ENCODE results near the gene GLTPD2.
A peak's percentile ranks its signal among the peaks of the same experiment; 100 is the strongest.

Gene GLTPD2

DNA sequence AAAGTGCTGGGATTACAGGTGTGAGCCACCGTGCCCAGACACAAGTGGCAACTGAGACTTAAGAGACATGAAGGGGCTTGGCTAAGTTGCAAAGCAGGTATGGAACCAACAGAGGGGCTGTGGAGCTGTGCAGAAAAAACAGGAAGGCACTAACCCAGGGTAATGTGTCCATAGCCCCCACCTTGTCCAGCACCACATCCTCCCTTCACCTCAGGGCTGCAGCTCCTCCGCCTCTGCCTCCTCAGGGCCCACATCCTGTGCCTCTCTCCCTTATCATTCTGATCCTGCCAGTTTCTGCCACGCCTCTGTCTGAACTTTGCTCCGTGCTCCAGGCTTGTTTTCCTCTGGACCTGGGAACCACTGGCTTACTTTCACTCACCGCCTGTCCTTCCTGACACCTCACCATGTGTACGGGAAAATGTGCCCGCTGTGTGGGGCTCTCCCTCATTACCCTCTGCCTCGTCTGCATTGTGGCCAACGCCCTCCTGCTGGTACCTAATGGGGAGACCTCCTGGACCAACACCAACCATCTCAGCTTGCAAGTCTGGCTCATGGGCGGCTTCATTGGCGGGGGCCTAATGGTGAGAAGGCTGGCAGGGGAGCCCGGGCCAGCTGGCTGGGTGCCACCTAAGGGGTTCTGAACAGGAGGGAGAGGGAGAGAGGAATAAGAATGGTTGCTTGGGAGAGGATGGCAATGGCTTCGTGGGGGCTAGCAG is 17.1 kb upstream of the GLTPD2 start, which contains the start of gene TM4SF5:
Gene TM4SF5, plus strand, starts transcription at position 368 of the 716 bp plus-strand sequence. Its CDS starts 37 bp downstream, at position 405.
- peak; percentile 42 for DNase-seq (ENCODE audit: low spot score)

DNA sequence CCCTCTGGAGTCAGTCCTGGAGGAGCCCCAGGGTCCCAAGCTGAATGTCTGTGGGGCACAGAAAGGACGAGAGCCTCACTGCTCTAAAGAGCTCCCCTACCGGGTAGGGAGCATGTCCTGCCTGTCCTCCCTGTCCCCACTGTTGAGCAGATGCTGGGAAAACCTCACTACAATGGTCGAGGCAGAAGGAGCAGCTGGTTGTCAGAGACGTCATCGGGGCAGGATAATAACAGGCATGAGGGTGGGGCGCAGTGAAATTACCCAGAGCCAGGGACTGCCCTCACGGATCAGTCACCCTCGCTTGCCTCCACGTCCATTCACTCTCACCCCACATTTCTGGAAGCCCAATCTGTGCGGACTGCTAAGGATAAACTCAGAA is 16.5 kb upstream of the GLTPD2 start:
- no peak for DNase-seq (ENCODE audit: low spot score)

DNA sequence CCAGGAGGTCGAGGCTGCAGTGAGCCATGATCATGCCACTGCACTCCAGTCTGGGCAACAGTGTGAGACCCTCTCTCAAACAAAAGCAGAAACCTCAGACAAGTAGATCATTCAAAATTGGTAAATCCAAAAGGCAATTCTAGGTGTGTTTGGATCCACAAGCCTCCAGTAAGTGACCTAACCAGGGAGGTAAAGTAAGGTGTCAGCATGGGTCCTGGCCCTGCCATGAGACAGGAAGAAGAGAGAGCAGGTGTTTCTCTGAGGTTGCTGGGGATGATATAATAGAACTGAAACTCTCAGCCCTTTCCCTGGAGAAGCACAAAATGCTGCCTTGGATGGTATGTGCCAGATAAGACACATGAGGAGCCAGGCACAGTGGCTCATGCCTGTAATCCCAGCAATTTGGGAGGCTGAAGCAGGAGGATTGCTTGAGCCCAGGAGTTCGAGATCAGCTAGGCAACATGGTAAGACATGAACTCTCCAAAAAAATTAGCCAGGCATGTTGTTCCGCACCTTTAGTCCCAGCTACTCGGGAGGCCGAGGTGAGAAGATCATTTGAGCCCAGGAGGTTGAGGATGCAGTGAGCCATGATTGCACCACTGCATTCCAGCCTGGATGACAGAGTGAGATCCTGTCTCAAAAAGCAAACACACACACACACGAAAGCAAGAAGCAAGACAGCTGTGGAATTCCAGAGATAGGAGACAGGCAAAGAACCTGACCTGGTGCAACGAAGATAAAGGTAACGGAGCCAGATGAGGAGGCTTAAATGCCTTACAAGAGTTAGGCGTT is 10.6 kb upstream of the GLTPD2 start:
- peak; percentile 60 for DNase-seq (ENCODE audit: low spot score)

DNA sequence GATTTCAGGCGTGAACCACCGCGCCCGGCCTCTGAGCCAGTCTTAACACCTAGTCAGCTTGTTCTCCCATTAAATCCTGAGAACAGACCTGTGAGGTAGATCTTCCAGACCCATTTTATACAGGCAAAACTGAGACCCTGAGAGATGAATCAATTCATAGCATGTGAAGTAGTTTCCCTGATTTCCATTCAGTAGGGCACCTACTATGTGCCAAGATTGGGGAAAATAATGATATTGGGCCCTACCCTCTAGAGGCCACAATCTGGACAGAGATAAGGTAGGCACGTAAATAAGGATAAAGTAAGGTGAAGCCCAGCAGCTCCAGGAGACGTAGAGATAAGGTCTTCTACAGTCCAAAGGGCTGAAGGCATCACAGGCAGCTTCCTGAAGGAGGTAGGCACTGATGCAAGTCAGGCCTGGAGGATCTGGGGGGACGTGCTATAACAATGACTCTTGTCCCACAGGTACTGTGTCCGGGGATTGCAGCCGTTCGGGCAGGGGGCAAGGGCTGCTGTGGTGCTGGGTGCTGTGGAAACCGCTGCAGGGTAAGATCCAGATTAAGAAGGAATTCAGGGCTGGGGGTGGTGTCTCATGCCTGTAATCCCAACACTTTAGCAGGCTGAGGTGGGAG is 8.3 kb upstream of the GLTPD2 start:
- no peak for DNase-seq (ENCODE audit: low spot score)

DNA sequence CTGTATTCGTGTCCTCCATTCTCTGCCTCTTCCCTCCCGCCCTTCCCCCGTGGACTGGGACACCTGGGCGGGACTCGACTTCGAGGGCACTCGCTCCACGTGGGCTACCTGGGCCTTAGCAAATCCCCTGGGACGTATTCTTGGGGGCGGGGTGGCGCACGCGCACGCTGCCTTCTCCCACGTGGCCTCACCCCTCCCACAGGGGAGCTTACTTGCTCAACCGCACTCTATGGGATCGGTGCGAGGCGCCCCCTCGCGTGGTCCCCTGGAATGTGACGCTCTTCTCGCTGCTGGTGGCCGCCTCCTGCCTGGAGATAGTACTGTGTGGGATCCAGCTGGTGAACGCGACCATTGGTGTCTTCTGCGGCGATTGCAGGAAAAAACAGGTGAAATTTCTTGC is 6.1 kb upstream of the GLTPD2 start:
- DNase-seq (ENCODE audit: low spot score) = no peak

DNA sequence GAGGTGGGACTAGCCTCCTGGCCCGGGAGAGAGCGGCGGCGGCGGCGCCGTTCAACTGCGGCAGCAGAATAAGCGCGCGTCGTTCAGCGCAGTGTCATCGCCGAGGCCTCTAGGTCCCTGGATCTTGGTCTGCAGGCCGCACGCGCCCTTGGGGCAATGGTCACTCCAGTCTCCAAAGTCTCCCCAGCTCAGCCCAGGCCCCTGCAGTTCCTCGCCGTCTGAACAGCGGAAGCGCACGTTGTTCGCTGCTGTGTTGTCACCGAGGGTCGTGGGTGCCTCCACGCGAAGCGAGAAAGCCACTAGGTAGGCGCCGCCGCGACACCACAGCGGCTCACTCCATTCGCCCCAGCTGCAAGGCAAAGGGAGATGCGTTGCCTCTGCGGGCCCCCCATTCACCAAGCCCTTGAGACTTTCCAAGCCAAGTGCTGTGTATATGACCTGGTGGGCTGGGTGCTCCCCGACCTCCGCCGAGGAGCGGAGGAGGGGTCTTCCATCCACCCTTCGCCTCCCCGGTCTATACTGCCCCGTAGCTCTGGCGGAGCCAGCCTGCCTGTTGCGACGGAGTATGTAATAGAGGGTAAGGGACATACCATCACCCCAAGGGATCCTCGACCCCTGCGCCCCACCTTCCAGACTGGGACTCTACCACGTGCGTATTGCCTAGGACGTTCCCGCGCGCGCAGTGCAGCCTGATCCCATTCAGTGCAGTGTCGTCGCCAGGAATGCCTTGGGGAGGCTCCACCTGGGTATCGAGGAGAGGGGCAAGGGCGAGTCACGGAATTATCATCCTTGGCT is 3.3 kb upstream of the GLTPD2 start:
- no peak for DNase-seq (ENCODE audit: low spot score)

DNA sequence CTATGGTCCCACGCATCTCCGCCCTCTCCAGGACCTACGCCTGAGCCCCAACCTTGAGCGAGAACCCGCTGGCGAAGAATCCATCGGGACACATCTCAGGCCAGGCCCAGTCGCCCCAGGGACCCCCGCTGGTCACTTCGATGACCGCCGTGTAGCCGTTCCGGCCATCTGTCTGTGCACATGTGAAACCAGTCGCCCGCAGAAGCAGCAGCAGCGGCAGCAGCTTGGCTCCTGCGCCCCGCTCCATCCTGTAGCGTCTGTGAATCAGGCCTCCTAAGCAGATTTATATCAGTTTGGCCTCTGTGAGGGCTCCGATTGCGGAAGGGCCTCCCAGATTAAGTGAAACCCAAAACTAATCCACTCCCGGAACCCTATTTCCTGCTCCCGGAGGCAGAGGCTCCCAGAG is 2.7 kb upstream of the GLTPD2 start, which contains the start of gene VMO1:
Gene VMO1, minus strand, starts transcription at position 259 of the 406 bp plus-strand sequence. Its CDS starts 12 bp downstream, at position 247.
- no peak for DNase-seq (ENCODE audit: low spot score)

DNA sequence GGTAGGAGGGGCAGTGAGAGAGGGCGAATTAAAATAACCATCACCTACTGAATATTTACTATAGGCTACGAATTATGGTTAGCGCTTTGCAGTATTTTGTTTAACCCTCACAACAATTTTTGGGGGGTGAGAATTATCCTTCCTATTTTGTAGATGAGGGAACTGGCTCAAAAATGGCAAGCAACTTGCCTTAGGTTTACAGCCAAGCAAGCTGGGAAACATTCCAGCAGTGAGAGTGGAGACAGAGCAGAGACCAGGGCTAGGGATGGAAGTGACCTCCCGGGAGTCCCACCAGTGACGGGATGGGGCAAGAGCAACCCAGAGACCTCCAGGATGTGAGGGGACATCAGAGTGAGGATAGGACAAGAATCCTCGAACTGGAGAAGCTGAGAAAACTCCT is 2.2 kb upstream of the GLTPD2 start:
- DNase-seq (ENCODE audit: low spot score) = no peak

DNA sequence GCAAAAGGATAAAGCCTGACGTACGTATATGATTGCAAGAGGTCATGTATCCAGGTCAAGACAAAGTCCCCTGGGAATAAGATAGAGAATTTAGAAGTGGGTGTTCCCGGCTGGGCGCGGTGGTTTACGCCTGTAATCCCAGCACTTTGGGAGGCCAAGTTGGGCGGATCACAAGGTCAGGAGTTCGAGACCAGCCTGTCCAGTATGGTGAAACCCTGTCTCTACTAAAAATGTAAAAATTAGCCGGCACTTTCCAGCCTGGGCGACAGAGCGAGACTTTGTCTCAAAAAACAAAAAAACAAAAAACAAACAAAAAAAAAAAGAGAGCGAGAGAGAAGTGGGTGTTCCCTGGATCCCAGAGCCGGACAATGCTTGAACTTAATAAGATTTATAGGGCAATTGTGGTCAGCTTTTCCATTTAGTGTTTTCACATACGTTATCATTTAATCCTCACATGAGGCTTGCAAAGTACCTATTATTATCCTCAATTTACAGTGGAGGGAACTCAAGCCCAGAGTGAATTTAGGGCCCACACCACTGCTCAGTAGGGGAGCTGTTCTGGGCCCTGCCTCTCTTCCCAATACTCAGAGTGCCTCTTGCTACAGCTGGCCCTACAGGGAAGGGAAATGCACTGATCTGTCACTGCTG is 481 bp upstream of the GLTPD2 start:
- no peak for DNase-seq (ENCODE audit: low spot score)

DNA sequence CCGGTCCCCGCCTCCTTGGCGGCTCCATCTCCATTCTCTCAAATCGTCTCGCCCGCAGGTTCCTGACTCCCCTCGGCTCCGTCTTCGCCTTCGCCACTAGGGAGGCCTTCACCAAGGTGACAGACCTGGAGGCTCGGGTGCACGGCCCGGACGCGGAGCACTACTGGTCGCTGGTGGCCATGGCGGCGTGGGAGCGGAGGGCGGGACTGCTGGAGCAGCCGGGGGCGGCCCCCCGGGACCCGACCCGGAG is 862 bp downstream of the GLTPD2 start:
- no peak for DNase-seq (ENCODE audit: low spot score)

DNA sequence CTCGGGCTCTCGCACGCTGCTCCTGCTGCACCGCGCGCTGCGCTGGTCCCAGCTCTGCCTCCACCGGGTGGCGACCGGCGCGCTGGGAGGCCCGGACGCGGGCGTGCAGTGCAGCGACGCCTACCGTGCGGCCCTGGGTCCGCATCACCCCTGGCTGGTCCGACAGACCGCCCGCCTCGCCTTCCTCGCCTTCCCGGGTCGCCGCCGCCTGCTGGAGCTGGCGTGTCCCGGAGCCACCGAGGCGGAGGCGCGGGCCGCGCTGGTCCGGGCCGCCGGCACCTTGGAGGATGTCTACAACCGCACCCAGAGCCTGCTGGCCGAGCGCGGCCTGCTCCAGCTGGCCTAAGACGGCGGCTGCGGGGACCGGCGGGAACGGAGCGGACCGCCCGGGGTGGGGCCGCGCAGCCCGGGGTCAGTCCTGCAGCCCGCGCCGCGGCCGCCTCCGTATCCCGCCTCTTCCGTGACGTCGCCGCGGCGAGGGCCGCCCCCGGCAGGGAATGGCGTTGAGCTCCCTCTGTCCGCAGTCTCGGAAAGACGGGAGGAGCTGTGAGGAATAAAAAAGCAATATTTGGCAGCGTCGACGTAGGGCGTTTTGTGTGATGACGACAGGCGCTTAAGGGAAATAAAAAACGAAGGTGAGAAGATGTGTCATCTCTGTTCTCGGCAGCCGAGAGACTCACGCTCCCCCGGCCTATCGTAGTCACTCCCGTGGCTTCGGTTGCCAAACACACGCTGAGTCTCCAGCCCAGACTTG is 1.4 kb downstream of the GLTPD2 start:
- DNase-seq (ENCODE audit: low spot score) = peak; percentile 80

DNA sequence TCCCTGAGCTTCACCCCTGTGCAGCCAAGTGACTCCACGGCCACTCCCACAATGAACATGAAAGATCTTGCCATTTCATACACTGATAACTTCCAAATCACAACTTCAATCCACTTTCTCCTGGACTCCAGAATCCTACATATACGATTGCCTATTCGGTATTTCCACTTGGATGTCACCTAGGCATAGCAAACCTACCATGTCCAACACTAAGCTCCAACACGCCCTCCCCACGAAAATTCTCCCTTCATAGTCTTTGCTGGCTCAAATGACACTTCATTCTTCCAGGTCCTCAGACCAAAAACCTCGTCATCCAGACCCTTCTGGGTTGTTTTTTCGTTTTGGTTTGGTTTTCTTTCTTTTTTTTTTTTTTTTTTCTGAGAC is 1.9 kb downstream of the GLTPD2 start:
- no peak for DNase-seq (ENCODE audit: low spot score)

DNA sequence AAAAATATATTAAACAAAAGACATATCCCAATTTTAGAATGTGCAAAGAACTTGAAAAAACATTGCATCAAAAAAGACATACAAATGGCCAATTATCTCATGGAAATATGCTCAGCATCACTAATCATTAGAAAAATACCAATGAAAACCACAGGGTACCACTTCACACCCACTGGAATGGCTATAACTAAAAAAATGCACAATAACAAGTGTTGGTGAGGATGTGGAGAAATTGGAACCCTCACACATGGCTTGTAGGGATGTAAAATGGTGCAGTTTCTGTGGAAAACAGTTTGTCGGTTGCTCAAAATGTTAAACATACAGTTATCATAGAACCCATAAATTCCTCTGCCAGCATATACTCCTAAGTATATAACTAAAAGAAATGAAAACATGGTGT is 6.4 kb downstream of the GLTPD2 start:
- no peak for DNase-seq (ENCODE audit: low spot score)

DNA sequence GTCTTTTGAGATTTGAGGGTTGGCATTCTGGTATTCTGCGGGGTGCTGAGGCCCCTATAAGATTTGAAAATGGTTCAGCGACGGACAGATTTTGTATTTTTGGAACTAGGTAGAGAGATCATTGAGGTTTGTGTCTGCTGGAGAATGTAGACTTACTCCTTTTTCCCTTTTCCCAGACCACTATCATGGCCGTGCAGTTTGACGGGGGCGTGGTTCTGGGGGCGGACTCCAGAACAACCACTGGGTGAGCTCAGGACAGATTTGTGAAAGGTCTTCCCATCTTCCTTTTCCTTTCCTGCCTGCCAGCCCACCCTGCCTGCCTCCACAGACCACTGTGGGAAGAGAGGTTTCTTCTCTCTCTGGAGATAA is 7.8 kb downstream of the GLTPD2 start:
- DNase-seq (ENCODE audit: low spot score) = no peak

DNA sequence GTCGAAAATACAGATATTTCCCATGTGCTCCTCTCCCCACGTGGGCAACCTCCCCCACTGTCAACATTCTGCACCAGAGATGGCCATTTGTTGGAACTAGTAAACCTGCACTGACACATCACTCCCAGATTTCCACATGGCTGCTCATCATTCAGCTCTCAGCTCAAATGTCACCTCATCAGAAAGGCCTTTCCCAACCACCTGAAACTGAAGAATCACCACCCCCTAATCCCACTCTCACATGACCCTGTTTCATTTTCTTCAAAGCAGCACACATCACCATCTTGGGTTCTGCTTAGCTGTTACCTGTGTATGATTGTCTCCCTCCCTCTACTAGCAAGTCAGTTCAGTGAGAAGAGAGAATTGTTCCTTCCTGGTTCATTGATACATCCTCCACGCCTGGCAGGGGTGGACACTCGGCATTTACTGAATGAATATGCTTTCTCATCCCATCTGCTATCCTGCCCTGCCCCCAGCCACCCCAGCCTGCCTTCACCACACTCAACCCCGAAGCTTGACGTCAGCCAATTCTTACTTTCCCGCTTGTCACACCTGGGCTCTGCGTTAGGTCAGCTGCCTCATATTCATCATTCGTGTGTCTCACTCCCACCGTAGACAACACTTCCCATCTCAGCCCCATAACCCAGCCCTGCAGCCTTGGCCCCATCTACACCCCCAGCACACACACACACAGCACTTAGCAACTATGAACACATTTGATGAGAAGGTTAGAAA is 11.9 kb downstream of the GLTPD2 start:
- DNase-seq (ENCODE audit: low spot score) = no peak

DNA sequence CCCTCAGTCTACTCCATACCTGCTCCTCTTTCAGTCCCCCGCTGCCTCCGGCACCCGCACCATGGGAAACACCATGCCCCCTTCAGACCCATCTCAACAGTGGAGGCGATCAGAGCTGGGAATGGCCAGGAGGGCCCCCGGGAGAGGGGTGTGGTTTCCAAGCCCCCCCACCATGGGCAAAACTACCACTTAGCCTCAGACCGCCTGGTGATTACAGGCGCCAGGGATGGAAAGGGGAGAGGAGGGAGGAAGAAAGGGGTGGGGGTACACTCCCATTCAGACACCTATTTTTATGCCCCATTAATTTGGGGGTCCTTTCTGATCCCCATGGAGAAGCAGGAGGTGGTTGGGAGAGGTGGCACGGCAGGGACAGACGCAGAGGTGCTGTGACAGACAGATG is 13.5 kb downstream of the GLTPD2 start, which contains the start of gene C17orf114:
Gene C17orf114, minus strand, starts transcription at position 101 of the 400 bp plus-strand sequence.
- DNase-seq (ENCODE audit: low spot score) = no peak

DNA sequence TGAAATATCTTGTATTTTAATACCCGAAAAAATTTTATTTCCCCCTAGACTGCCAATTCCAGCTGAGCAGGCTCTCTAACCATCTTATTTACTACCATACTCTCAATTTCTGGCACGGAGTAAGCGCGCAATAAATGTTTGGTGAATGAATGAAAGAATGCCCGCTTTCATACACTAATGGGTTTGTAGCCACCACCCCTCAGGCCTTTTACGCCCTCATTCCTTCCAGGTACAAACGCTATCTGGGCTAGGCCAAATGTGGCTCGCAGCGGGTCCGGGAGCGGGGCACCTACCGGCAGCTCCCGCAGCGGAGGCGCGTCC is 17.7 kb downstream of the GLTPD2 start:
- DNase-seq (ENCODE audit: low spot score) = no peak

DNA sequence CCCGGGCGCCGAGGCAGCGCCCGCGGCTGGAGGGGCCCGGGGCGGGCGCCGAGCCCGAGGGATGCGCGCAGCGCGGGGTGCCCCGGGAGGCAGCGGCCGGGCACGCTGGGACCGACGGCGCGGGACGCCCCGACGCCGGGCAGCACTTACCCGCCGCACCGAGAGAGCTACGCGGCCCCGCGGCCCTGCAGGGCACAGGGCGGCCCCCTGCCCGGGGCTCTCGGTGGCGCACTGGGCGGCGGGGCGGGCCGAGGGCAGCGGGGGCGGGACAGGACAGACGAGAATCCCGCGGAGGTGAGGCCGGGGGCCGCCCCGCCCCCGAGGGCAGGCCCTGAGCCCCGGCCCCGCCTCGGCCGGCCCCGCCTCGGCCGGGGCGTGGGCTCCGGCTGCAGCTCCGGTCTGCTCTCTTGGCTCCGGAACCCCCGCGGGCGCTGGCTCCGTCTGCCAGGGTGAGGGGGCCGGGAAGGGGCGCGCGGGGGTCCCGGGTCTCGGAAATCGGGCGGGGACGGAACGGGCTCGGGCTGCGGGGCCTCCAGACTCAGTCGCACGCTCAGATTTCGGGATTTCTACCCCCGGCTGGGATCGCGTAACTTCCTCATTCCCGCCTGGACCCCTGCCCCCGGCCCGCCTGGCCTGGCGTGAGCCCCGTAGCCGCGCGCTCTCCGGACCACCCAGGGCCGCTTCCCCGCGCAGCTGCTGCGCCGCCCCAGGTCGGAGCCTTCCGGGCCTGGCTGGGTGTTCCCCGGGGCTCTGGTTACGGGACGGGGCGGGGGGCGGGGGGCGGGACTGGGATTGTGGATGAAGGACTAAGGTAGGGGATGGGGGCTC is 18.2 kb downstream of the GLTPD2 start, which contains the start of gene PLD2:
Gene PLD2, plus strand, starts transcription at position 376 of the 828 bp plus-strand sequence. CDS start 621 bp downstream, outside the sequence.
- DNase-seq (ENCODE audit: low spot score) = peak; percentile 88

DNA sequence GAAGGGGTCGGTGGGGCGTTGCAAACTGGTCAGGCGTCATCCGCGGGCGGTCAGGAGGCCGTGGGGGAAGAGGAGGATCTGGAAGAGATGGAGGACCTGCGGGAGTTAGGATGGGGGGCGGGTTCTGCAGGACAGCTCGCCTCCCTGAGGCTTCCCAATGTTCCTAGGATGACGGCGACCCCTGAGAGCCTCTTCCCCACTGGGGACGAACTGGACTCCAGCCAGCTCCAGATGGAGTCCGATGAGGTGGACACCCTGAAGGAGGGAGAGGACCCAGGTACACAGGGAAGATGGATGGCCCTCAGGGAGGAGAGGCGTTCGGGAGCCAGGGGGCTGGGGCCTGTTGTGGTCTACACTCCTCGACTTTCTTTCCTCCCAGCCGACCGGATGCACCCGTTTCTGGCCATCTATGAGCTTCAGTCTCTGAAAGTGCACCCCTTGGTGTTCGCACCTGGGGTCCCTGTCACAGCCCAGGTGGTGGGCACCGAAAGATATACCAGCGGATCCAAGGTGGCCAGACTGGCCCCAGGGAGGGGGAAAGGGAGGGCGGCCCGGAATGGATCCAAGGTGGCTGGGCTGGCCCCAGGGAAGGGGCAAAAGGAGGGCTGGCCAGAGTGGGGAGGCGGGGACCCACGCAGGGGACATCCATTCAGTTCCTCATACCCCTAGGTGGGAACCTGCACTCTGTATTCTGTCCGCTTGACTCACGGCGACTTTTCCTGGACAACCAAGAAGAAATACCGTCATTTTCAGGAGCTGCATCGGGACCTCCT is 19.0 kb downstream of the GLTPD2 start:
- no peak for DNase-seq (ENCODE audit: low spot score)
